Left ventricle myocardium superior (tissue), 1 donor: ENCODE data around the gene CFTR. TPM values are rescaled to one million over a fixed set of nuclear protein-coding genes. Genes with fewer than 3 reads are reported as not detected.

Experiments used
- ATAC-seq: fragments of 200-7000 bp; cut with Tn5 transposase; one replicate; pipeline ENCODE4 v1.9.1; 2020; ENCODE audit warnings: mild to moderate bottlenecking, moderate library complexity
- DNase-seq: peaks from one replicate; pipeline ENCODE4 v3.0.0-alpha.2; 2020
- intact Hi-C: fragments of 100-400 bp; cut with micrococcal nuclease; formaldehyde crosslinking; loops from one replicate; pipeline ENCODE4 v1.11.0; 2022
- total RNA-seq: library from RNA; stranded (reverse); fragmentation: NEBNext Ultra II Directional; extraction: Animal tissue kit (Norgen Biotek cat#: 25700); gene quantifications from one replicate; pipeline ENCODE4 v1.2.1, GENCODE V29; 2021
- donor health status: DM: no; HTN: yes; CAD: no; lungs with severe emphysema.

Gene CFTR
- total RNA-seq, 1 donor from 2014 or later: 3.0 TPM

DNA sequence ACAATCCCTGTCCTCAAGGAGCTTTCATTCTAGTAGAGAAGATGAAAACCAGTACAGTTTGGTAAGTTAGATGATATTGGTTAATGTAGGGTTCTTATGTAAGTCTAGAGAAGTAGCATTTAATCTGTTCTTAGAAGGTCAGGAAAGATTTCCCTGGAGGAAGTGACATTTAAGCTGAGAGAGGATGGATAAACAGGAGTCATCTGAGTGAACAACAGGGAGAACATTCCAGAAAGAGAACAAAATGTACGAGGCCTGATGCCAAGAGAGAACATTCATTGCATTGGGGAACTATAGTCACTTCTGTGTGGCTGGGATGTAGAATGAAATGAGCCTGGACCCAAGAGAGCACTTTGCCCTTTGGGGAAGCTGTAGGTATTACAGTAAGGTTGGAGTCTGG lies 88.0 kb downstream of the CFTR start:
- intact Hi-C loops: no loop called here
- no peak for ATAC-seq

DNA sequence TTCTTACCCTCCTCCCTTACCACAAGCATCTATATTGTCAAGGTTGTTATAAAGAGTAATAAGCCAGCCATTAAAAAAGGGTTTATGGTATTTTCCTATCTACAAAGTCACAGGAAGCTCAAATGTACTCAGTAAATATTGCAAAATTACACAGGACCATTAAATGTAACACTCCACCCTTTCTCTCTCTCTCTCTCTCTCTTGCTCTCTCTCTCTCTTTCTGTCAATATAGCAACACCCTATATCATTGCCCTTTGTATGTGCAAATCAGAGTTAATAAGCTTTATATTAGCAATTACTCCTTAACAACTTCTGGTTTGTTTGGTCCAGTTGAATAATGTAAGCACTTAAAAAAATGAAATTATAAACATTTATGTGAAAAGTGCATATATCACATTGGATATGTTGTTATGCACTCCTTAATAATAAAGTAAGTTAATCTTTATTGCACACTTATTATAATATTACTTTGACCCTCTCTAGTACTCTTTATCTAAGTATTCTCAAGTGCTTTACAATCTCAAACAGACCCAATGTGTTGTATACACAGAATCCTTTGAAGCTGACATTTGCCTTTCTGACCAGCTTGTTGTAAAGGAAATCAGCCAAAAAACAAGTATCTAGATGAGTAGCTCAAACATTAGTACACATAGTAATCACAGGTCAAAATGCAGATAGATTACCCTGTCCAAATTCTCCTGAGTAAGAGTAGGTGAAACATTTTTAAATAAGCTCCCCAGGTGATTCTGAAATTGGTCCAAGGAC lies 93.2 kb downstream of the CFTR start:
- no peak for ATAC-seq
- intact Hi-C loops: no loop called here
- DNase-seq: no peak

More for the DNA sequence above, 88.0 kb downstream of the CFTR start:
- DNase-seq: no peak

DNA sequence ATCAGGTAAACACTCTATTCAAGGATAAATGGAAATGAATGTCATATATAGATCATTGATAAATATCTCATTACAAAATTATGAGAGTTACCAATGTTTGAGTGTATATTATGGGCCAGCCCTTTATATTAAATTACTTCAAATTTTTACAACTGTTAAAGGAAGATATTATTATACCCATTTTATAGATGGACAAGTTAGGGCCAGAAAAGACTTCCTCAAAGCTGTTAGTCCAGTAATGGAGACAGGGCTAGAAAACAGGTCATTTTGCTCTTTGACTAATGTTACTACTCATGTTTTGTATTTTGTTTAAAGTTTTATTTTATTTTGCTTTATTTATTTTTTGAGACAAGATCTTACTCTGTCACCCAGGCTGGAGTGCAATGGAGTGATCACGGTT lies 101.6 kb downstream of the CFTR start:
- DNase-seq (no peak), ATAC-seq (no peak)
- intact Hi-C loops: no loop called here

DNA sequence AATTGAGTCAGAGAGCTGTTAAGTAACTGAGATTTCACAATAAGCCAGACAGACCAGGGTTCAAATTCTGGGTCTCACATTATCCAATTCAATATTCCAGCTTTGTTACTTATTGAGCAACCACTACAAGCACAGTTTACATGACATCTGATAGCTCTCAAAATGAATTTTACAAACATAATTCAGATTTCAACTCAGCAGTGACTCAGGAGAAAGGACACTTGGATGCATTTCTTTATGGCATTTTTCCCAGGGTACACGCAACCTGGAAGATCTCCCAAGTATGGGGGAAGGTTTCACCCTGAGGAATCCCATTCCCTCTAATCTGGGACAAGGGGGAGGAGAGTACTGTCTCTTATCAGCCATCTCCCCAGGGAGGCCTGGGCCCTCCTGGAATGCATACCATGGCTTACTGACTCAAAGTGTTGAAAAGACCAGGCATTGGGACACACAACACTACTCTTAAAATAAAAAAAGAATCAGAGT lies 102.4 kb downstream of the CFTR start:
- peak; percentile 83 for DNase-seq
- intact Hi-C loops: no loop called here
- peak; percentile 99 for ATAC-seq

DNA sequence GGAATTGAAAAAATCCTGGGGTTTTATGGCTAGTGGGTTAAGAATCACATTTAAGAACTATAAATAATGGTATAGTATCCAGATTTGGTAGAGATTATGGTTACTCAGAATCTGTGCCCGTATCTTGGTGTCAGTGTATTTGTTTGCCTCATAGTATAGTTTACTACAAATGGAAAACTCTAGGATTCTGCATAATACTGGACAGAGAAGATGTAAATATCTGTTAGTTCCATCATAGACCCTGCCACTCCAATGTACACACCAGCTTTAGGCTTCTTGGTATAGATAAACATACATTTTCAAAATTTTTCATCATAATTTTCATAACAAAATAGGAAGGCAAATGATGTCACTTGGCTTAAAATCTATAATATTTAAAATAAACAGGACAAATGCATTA lies 108.1 kb downstream of the CFTR start:
- intact Hi-C loops: no loop called here
- ATAC-seq (no peak), DNase-seq (no peak)

DNA sequence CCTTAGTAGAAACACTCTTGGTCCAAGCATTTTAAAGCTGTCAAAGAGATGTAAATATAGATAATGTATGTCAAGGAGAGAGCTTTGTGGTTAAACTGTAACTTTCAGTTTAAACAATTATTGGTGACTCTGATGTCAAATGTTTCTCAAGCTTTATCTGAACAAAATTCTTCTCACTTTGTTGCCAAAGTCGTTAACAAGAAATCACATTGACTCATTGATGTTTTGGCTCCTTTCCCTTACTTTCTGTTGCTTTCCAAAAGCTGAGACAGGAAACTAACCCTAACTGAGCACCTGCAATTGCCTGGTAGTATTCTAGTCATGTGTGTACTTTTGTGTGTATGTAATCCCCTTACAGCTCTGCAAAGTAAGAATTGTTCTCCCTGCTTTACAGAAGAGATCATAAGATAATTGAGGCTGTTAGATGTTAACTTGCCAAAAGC lies 108.5 kb downstream of the CFTR start:
- ATAC-seq: no peak
- no peak for DNase-seq
- intact Hi-C loops: no loop called here

DNA sequence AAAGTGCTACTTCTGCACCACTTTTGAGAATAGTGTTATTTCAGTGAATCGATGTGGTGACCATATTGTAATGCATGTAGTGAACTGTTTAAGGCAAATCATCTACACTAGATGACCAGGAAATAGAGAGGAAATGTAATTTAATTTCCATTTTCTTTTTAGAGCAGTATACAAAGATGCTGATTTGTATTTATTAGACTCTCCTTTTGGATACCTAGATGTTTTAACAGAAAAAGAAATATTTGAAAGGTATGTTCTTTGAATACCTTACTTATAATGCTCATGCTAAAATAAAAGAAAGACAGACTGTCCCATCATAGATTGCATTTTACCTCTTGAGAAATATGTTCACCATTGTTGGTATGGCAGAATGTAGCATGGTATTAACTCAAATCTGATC lies 110.4 kb downstream of the CFTR start:
- ATAC-seq: no peak
- DNase-seq: no peak
- intact Hi-C loops: no loop called here

DNA sequence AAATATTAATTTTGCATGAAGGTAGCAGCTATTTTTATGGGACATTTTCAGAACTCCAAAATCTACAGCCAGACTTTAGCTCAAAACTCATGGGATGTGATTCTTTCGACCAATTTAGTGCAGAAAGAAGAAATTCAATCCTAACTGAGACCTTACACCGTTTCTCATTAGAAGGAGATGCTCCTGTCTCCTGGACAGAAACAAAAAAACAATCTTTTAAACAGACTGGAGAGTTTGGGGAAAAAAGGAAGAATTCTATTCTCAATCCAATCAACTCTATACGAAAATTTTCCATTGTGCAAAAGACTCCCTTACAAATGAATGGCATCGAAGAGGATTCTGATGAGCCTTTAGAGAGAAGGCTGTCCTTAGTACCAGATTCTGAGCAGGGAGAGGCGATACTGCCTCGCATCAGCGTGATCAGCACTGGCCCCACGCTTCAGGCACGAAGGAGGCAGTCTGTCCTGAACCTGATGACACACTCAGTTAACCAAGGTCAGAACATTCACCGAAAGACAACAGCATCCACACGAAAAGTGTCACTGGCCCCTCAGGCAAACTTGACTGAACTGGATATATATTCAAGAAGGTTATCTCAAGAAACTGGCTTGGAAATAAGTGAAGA lies 112.3 kb downstream of the CFTR start:
- DNase-seq: no peak
- intact Hi-C loops: no loop called here
- no peak for ATAC-seq

DNA sequence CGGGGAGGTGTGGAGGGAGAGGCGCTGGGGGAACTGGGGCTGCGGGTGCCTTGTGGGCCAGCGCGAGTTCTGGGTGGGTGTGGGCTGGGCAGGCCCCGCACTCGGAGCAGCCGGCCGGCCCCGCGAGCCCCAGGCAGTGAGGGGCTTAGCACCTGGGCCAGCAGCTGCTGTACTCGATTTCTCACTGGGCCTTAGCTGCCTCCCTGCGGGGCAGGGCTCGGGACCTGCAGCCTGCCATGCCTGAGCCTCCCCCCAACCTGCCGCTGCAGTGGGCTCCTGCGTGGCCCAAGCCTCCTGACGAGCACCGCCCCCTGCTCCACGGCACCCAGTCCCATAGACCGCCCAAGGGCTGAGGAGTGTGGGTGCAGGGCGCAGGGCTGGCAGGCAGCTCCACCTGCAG lies 116.3 kb downstream of the CFTR start:
- intact Hi-C loops: no loop called here
- DNase-seq (no peak), ATAC-seq (no peak)

DNA sequence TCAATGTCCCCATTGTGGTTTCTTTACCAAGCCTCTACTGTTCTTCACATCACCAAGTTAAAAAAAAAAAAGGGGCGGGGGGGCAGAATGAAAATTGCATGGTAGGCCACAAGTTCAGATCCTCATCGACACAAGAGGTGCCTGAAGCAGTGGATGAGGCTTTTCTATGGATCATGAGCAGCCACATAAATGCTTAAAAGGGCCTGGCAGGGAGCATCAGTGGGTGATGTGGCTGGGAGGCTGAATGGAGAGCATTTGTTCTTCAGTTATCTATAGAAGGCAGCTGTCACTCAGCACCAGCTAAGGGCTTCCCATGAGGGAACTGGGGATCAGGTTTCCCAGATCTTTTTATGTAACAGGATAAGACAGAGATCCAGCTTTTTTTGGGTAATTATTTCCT lies 117.9 kb downstream of the CFTR start:
- intact Hi-C loops: no loop called here
- DNase-seq (no peak), ATAC-seq (no peak)

DNA sequence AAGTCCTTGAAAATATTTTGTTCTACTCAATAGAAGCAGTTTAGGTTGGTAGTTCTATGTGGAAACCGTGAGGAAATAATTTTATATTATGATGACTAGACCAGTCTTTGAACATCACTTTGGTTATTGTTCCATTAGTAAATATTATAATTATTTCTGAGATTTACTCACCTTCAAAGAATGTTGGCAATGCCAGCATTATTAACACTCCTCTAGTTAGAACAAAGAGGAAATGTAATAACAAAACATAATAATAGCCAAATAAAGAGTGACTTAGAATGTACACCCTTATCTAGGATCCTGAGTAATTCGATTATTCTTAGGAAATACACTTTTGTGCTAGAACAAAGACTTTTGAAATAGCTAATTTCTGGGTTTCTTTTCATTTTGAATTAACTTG lies 121.1 kb downstream of the CFTR start:
- intact Hi-C loops: no loop called here
- ATAC-seq (no peak), DNase-seq (no peak)

DNA sequence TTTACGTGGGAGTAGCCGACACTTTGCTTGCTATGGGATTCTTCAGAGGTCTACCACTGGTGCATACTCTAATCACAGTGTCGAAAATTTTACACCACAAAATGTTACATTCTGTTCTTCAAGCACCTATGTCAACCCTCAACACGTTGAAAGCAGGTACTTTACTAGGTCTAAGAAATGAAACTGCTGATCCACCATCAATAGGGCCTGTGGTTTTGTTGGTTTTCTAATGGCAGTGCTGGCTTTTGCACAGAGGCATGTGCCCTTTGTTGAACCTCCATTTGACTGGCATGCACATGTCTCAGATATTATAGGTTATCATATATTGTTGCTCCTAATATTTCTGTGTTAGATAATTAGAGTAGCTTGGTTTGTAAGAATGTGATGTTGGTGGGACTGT lies 123.8 kb downstream of the CFTR start:
- DNase-seq (no peak), ATAC-seq (no peak)
- intact Hi-C loops: no loop called here

DNA sequence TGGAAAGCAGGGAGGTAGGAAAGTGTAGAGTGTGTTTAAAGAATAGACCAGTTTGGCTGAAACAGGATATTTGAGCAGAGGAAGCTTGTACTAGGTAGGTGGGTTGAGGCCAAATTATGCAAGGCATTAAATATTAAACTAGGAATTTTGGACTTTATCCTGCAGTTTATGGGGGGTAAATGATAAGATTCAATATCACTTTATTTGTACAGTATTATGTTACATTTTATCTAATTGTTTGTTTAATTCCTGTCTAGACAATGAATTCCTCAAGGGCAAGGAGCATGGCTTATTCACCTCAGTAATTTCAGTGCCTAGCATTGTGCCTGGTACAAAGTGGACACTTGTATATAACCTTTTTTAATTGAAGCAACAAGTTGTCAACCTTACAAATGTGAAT lies 125.9 kb downstream of the CFTR start:
- ATAC-seq (no peak), DNase-seq (no peak)
- intact Hi-C loops: no loop called here

DNA sequence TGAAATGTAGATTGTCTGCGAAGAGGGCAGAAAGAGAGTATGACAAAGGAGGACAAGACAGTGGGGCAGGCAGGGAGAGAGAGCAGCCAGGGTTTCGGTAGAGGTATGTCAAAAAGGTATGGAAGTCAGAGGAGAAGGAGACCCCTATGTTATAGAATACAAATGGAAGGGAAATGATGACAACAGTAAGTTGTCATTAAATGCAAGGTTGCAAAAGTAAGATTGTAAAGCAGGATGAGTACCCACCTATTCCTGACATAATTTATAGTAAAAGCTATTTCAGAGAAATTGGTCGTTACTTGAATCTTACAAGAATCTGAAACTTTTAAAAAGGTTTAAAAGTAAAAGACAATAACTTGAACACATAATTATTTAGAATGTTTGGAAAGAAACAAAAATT lies 126.3 kb downstream of the CFTR start:
- intact Hi-C loops: no loop called here
- no peak for ATAC-seq
- DNase-seq: no peak

DNA sequence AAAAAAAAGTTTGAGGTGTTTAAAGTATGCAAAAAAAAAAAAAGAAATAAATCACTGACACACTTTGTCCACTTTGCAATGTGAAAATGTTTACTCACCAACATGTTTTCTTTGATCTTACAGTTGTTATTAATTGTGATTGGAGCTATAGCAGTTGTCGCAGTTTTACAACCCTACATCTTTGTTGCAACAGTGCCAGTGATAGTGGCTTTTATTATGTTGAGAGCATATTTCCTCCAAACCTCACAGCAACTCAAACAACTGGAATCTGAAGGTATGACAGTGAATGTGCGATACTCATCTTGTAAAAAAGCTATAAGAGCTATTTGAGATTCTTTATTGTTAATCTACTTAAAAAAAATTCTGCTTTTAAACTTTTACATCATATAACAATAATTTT lies 130.6 kb downstream of the CFTR start:
- DNase-seq (no peak), ATAC-seq (no peak)
- intact Hi-C loops: no loop called here

DNA sequence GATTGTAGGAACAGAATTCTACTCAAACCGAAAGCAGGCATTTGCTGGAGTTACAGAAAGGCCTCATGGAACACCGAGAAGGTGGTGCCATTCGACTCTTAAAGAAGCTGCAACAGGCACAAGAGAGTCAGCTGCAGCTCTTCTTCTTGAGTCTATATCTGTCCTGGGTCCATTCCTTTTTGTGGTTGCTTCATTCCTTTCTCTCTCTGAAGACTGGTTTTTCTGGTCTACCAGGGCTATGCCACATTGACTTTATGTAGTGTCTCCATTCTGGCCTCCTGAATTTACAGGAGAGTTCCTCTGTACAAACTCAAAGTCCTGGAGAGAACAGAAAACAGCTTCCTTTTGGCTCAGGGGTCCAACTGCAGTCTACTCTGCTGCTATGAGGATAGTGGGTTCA lies 132.8 kb downstream of the CFTR start:
- intact Hi-C loops: no loop called here
- ATAC-seq: no peak

DNA sequence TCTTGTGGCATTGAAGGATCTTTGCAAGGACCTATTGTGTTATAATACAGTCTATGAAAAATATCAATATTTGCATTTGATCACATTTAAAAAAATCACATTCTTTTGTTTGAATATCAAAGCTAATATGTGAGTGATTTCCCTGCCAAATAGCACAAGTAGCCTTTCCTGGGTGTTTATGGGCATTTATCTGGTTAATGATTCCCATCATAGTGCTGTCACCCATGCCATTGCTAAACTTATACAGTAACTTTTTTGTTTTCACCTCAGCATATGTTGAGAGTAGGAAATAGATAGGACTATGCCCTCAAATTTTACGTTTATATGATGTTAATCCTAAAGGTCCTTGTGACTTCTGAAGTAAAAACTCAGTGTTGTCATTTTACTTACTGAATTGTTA lies 136.9 kb downstream of the CFTR start:
- ATAC-seq (no peak), DNase-seq (no peak)
- intact Hi-C loops: no loop called here

More for the DNA sequence above, 132.8 kb downstream of the CFTR start:
- no peak for DNase-seq

DNA sequence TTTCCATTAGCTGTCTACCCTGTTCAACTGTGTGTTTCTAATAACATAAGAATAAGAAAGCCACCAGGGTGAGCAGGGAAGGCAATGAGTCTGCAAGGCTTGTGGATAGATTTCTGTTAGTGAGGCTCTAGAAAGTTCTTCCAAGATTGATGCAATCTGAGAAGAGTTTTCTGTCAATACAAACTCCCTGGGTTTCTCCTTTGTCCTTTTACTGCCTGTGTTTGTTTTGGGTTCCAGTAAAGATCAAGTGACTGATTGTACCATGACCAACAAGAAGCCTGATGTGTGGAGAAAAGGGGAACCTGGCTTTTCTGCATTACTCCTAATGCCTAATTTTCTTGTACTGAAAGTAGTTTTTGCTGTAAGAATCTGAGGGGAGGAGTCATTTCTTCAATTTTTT lies 139.9 kb downstream of the CFTR start:
- intact Hi-C loops: no loop called here
- ATAC-seq (no peak), DNase-seq (no peak)

DNA sequence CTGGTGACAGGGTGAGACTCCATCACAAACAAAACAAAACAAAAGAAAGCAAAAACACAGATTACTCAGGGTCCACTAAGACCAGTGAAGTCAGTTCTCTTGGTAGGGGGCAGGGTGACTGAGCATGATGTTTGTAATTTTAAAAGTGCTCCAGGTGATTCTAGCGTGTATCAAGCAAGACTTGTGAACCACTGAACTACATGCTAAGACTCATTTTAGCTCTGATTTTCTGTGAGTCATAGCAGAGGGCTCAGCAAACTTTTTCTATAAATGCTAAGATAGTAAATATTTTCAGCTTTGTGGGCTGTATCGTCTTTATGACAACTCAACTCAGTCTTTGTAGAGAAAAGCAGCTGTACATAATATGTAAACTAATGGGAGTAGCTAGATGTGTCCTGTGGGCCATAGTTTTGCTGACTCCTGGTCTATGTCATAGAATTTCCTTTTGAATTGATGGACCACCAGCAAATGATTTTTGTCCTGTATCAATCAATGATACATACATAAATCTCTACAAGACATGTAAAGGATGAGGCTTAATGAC lies 141.3 kb downstream of the CFTR start:
- ATAC-seq: no peak
- intact Hi-C loops: no loop called here
- no peak for DNase-seq

DNA sequence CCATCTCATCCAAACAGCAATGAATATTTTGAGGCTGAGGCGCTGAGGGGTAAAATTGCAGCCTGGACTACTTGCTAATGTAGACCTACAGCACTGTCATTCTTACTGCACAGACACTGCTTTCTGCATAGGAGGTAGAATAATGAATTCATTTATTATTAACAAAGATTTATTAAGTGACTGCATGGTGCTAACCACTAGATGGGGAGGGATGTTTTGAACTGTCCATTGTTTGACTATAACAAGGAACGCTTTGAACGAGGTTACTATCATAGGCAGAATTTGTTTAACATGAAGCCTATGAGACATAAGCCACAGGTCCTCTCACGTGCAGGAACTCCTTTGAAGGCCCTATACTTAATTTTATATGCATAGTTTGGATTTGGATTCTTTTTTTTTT lies 143.8 kb downstream of the CFTR start:
- ATAC-seq (no peak), DNase-seq (no peak)
- intact Hi-C loops: no loop called here

DNA sequence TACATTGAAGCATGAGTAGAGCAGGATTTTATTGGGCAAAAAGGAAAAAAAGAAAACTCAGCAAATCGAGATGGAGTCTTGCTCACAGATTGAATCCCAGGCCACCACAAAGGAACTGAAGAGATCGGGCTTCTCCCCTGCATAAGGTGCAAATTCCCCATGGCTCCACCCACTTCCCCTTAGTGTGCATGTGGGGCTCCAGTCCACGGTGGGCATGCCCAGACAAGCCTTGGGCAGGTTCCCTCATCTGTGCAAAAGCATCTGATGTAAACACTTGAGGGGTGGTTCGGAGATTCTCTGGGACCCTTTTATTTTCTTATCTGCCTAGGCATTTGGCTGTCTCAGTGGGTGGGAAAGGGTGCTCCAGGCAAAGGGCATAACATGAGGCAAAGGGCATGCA lies 150.7 kb downstream of the CFTR start:
- DNase-seq (no peak), ATAC-seq (no peak)
- intact Hi-C loops: no loop called here
